ENCODE measurements around the gene RAP1GDS1.

DNA sequence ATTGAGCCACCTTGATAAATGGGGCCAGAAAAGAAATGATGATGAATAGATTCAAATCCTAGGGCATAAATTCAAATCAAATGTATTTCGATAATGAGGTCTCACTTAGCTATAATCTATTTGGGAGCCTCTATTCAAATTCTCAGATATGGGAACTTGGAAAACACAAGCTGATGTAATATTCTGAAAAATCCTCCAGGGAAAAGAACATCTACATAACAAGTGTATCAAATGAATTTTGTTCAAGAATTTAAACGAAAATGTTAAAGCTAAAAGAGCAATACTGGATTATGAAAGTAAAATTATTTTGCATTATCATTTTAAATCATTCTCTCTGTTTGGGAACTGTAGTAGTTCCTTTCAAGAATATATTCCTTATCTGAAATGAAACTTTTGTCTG, 38.9 kb upstream of the RAP1GDS1 start:
- TF ChIP-seq ZNF274 (IDR thresholded peaks at IDR 0.05; ENCODE audit: low read depth, low read length) (no peak), YY1 (IDR thresholded peaks at IDR 0.05; ENCODE audit: insufficient read depth, insufficient read length) (no peak), SUZ12 (IDR thresholded peaks at IDR 0.05; ENCODE audit: extremely low read depth, insufficient read depth, insufficient read length) (no peak)

Measured in NT2/D1 (cell line).